ENCODE data around the gene MC4R.
"Not testable (repeated sequence)": the region's sequence is repeated elsewhere in the genome, so short reads cannot be mapped to it uniquely, and the experiment has no call there.

Gene MC4R

DNA sequence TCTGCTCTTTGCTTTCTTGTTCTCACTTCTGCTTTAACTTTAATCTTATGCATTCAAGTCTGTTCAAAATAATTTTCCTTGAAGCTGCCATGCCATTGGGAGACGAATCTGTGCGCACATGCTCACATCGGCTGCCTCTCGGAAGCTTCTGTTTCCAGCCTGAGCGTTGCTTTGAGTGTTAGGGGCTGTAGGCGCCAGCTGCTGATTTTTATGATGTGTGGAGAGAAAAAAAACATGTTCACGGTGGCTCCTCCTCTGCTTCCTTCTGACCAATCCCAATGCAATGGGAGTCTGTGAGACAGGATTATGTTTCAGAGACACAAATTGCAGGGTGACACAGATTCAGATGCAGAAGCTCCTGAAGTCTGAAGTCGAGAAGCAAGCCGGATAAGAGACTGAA, at the start of gene MC4R:
MC4R (minus strand) TSS at position 180 of the 400 bp plus-strand sequence. CDS start 426 bp downstream, outside the sequence.
- no peak for DNase-seq

DNA sequence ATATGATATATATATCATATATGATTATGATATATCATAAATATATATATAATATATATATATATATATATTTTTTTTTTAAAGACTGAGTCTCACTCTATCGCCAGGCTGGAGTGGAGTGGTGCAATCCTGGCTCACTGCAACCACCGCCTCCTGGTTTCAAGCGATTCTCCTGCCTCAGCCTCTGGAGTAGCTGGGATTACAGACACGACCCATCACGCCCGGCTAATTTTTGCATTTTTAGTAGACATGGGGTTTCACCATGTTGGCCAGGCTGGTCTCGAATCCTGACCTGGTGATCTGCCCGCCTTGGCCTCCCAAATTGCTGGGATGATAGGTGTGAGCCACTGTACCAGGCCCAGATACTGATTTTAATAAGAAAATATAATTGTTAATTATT, 49.7 kb upstream of the MC4R start:
- not testable (repeated sequence) for DNase-seq

DNA sequence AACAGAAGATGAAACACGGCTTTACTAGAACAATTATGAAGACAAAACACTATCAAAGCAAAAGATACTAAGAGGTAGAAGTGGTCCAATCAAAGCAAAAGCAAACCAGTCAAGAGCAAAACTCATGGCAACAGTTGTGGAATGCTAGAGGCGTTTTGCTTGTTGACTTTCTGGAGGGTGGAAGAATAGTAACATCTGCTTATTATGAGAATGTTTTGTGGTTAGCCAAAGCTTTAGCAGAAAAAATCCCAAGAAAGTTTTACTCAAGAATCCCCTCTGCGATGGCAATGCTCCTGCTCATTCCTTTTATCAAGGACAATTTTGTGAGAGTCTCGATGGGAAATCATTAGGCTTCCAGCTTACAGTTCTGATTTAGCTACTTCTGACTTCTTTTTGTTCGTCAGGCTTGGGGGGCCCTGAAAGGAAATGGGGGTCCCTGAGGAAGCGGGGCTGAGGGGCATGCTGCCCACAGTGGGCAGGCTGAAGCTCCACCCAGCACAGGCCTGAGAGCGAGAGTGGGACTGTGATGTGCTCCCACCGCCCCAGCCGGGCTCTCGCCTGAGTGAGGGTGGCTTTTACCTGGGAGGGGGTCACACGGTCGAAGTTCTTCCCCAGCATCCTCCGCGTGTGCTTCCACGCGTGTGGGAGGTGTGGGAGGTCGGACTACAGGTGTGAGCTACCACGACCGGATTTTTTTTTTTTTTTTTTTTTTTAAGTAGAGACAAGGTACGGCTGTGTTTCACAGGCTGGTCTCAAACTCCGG, 49.0 kb upstream of the MC4R start:
- no peak for DNase-seq

DNA sequence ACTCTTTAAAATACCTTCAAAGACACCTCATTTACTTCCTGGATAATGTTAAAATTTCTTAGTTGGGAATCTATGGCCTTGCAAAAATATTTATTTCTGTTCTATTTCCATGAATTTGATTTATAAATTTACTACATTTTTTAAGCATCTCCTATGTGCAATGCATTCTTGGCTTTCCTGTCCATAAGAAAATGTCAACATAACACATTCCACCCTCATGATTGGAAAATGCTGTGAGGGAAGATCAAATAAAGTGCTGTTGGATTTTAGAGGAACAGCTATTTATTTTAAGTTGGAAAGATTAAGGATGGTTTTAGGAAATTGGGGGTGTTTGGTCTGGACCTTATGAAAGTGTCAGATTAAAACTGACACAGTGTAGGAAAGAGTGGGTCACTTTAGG, 45.4 kb upstream of the MC4R start:
- DNase-seq: no peak

DNA sequence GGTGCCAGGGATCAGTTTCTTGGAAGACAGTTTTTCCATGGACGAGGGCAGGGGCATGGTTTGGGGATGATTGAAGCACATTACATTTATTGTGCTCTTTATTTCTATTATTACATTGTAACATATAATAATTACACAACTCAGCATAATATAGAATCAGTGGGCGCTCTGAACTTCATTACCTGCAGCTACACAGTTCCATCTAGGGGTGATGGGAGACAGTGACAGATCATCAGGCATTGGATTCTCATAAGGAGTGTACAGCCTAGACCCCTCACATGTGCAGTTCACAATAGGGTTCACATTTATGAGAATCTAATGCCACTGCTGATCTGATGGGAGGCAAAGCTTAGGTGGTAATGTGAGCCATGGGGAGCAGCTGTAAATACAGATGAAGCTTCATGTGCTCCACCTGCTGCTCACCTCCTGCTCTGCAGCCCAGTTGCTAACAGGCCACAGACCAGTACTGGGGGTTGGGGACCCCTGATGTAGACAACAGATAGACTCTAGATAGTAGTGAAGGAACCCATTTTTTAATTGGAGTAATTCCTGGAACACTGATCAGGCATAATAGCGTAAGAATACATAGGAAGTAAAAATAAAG, 41.5 kb upstream of the MC4R start:
- DNase-seq: no peak

DNA sequence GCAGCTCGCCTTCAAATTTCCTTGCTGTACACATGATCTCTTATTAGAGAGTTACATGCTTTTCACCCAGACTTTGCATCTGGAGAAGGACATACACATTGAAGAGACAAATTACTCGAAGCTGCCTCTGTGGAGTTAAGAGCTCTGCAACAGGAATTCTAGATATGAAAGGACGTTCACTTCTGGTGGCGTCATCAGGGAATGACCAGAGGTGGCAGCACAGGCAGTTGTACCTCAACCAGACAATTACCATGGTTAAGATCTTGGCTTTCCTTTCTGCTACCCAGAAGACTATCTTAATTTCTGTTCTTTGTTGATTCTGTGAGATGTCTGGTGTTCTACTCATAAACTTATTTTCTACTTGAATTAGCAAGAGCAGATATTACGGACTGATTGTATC, 39.1 kb upstream of the MC4R start:
- DNase-seq: no peak

DNA sequence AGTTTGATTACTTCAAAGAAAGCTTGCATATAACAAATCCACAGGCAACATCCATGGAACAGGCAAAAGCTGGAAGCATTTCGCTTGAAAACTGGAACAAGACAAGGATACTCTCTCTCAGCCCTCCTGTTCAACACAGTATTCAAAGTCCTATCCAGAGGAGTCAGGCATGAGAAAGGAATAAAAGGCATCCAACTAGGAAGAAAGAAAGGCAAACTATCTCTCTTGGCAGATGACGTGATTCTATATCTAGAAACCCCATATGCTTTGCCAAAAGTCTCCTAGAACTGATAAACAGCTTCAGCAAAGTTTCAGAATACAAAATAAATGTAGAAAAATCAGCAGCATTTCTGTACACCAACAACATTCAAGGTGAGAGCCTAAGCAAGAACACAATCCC, 34.1 kb upstream of the MC4R start:
- DNase-seq: no peak

DNA sequence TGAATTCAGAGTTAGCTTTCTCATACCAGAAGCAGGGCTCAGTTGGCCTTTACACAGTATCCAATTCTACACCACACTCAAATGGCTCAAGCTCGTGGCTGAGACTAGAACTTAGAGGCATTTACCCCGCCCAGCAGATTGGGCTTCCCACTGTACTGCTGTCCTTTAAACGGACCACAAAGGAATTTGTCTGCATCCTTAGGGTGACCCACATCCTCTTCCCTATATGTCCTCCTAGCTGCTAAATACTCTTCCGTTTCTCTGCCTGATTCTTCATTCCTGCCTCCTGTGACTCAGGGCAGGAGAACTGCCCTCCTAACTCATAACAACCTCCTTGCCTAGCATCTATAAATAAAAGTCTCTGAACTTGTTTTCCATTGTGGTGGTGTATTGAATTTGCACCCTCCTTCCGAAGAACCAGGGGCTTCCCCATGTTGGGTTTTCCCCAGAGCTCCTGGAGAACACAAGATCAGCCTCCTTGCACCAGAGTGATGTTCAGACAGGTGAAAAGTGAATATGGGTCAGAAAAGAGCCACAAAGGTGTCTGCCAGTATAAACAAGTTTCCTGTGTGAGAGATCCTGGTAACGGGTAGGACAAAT, 32.0 kb upstream of the MC4R start:
- DNase-seq: no peak

DNA sequence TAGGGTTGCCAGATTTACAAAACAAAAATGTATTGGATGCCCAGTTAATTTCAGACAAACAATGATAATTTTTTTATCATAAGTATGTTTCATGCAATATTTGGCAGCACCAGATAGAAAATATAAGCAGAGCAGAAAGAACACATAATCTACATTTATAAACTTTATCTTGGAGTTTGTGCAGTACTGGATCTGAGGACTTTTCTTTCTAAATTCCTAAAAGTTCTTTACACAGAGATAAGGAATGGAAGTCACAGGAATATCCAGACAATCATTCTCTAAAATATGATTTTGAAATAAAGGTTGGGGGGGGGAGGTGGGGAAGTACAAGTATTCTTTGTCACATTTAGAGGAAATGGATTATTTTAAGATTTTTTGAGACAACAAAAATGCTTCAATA, 28.8 kb upstream of the MC4R start:
- no peak for DNase-seq

DNA sequence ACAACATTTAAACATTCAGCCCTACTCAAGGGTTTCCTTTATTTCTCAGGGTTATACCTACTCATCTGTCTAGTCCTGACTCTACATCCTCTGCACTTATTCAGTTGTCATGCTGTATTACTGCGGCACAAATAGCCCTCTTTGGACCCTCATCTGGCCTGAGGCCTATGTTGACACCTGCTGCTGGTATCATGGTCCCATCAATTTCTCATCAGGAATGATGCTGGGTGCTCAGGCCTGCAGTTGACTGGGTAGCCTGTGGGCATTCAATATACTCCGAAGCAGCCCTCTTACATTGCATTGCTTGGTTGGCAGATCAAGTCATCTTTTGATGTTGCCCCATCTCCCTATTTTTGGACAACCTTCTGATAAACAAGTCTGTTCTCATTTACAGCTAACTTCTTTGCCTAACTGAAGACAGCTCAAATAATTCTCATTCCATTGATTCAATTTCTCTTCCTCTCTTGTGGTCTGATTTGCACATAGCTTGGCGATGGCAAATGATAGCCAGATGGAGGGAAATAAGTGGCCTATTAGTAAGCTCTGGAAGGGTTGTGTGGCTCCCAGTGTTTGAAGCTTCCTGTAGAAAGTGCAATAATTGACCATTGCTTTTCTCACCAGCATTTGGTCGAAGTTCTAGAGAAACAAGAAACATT, 19.1 kb upstream of the MC4R start:
- no peak for DNase-seq

DNA sequence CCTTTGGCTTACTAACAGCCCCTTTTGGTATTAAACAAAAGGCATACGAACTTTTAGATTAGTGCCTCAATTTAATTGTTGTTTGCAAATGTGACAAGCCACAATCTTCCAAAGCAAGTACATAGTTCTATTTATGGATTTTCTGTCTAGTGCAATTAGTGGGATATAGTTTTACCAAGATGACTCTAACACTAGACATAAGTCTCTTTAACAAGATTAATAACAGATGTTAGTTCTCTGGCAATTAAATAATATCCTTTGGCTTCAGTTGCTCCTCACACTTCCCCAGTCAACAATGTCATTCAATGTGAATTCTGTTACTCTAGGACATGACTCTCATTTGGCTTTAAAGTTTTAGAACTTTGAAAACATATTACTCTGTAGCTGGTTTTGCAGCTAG, 16.7 kb upstream of the MC4R start:
- DNase-seq: no peak

DNA sequence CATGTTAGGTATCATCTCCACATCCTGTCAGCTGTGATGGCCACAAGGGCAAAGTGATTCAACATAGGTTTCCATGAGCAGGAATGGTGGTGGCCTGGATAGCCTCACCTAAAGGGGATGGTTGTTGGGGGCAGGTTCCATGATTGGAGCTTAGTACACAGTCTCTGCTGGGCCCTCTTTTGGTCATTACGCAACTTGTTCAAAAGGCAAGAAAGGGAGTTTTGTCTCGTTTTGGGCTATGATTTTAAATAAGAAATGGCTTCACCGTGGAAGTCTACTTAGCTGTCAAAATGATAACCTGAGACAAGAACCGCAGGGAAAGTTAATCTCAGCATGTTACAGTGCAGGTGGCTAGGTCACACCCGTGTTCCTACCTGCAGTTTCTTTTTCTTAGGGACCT, 13.1 kb upstream of the MC4R start:
- no peak for DNase-seq

DNA sequence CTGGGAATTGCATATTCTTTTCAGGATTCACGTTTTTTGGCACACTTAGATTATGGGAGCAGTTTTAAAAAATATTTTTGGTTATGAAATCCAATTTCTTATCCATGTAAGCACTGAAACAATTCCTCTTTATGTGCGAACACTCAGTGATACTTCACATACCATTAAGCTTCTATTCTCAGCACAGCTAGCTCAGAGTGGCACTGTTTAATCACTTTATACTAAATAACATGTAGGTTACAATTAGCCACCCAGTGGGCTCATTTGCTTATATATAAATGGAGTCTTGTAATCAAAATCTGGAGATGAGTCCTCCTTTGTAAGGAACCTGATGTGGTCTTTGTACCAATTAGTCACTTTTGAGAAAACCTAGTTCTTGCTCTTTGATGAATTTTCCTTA, 11.3 kb upstream of the MC4R start:
- no peak for DNase-seq

DNA sequence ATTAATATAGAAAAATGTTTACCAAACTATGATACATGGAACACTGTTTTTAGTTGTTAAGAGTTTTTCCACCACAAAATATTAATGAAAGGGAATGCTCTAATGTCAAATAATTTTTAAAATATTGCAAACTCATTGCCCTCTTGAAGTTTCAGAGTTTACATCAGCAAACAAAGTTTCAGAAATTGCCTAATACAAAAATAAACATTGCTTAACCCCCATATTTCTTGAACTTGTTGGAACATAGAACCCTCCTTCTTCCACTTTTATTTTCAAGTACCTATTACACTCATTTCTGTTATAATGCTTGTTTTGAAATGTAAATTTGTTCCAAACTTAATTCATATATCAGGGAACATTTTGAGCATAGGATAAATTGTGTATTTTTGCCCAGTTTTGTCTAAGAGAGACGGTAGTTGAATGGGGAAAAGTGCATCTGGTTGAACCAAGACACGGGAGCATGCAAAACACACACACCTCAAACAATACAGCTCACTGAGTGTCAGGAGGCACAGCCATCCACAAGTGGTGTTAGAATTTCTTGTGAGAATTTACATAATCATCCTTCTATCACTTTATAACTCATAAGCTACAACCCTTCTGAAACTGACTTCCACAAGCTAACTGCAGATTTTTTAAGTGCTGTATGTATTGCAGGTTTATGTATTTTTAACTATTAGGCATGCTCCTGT, 5.3 kb upstream of the MC4R start:
- DNase-seq: no peak

DNA sequence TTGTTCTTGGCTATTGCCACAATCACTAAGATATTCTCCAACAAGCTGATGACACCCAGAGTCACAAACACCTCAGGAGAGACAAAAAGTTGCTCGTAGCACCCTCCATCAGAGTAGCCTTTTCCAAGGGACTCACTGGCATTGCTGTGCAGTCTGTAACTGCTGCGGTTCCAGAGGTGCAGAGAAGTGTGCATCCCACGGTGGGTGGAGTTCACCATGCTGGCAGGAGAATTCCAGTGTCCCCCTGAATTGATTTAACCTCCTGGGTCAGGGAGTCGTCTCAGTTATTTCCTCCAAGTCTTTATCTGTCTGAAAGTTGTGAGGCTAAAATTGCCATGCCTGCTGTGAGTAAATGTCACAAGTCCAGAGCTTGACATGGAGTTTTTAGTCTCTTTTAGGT, 443 bp downstream of the MC4R start:
- no peak for DNase-seq

DNA sequence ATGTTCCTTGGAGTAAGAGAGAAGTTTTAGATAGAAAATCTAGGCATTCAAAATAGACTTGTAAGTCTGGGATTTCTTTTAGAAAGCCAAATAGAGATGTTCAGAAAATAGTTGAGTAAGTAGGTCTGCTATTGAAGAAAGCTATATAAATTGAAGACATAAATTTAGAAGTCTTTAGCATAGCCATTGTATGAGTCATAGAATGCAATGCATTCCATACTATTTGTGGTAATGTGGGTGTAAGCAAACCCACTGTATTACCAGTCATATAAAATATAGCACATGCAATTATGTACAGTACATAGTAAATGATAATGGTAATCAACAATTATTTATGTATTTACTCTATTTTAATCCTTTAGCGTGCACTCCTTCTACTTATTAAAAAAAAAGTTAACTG, 14.1 kb downstream of the MC4R start:
- no peak for DNase-seq

DNA sequence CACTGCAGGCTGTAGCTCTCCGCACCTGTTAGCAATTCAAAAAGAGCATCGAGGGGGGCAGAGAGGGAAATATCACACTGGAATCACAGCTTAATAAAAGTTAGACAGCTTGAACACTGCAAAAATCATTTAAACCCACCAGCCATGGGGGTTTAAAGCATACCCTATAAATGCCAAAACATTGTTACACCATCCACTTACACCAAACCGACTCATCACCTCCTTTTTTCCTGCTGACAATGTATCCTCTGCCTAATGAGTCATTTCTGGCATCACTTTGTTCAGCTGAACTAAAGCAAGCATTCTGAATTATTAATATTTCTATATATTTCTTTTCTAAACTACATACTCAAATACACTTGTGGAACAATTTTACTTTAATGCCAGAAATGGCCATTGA, 21.6 kb downstream of the MC4R start:
- DNase-seq: no peak

DNA sequence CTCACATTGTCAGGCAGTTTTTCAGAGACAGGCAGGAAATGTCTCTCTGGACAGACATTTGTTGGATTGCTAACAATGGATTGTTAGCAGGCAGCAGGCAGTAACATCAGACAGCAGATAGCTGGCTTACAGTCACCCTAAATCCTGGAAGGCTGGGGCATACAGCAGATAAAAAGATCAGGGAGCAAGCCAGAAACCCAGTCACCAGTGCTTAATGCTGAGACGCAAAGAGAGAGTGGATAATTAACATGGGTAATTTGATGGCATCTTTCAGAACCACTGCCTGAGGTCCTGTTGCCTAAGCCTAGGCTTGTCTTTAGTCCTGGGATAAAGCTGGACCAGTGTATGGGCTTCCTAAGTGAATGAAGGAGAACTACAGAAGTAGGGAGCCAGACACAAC, 22.4 kb downstream of the MC4R start:
- DNase-seq: no peak

DNA sequence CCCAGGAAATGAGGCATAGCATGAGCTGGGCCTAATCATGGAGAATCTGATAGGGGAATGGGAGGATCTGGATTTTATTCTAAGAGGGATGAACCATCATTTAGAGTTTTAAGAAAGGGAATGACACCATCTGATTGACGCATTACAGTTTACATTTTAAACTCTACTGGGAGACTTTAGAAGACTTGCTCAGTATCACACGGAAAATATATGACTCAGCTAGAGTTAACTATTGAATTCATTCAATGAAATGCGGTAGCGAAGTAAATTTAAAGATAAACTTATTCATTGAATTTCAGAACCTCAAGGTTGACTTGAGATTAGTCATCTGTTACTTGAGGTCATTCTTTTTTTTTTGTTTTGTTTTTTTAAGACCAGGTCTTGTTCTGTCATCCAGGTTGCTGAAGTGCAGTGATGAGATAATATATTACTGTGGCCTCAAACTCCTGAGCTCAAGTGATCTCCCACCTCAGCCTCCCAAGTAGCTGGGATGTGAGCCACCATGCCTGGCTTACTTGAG, 25.0 kb downstream of the MC4R start:
- no peak for DNase-seq

DNA sequence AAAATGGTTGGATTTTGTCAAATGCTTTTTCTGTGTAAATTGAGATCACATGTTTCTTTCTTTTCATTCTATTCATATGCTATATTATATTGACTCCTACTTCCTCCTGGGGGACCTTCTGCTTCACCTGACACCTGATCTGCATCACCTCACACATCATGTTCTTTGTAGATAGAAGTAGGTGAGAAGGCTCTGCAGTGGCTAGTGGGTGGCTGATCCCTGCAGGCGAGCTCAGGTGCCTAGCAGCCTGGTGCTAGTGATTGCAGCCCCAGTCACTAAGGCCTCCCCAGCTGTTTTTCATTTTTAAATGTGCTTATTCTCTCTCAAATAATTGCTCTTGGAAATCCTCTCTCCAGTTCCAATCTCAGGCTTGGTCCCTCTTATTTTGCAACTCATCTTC, 33.6 kb downstream of the MC4R start:
- no peak for DNase-seq

DNA sequence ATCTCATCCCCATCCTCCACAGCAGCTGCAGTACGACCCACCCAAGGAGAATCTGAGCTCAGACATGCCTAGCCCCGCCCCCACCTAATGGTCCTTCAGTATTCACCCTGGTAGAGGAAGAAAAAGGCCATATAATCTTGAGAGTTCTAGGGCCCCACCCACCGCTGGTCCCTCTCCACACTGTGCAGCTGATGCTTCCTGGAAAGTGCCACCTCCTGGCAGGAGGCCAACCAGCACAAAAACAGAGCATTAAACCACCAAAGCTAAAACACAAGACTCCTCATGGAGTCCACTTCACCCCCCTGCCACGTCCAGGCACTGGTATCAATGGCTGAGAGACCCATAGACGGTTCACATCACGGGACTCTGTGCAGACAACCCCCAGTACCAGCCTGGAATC, 40.7 kb downstream of the MC4R start:
- DNase-seq: no peak

DNA sequence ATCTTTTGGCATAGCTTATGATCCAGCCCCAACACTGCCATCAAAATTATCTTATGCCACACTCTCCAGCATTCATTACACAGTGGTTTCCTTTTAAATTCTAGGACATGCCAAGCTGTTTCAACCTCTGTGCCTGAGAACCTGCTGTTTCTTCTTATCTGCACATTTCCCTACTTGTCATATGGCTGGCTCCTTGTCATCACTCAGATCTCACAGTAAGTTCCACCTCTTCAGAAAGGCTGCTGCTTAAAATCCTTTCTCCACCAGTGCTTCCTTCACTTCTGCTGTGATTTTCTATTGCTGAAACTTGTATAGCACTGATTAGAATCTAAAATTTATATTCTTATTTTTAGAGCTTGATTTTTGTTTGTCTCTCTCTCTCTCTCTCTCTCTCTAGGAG, 43.4 kb downstream of the MC4R start:
- no peak for DNase-seq

DNA sequence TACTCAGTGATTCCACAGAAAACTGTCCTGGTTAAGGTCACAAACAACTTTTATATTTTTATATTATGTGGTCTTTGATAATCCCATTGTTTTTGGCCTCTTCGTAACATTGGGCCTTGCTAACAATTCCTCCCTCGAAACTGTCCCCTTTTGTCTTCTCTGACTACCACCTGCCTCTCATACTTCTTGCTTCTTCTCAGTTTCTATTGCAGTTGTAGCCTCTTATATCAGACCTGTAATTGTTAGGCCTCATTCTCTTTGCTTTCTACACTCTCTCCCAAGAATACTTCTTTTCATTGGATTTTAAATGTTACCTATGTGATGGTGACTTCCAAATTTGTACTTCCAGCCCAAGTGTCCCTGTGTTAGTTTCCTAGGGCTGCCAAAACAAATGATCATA, 44.7 kb downstream of the MC4R start:
- DNase-seq: no peak
